PC-9 (cell line): ENCODE results near the gene MACROD1.

Source experiments
- CTCF ChIP-seq: fragments of 200-600 bp; sonication (generic); conservative IDR thresholded peaks from 2 replicates; pipeline ENCODE4 v1.6.1; 2017; ENCODE audit warnings: mixed run types, antibody characterized with exemption, mild to moderate bottlenecking, moderate library complexity
- EZH2 ChIP-seq: fragments of 200-600 bp; sonication (generic); IDR thresholded peaks from 2 replicates; pipeline ENCODE4 v1.8.0; 2017; ENCODE audit warnings: antibody characterized with exemption, low read depth

DNA sequence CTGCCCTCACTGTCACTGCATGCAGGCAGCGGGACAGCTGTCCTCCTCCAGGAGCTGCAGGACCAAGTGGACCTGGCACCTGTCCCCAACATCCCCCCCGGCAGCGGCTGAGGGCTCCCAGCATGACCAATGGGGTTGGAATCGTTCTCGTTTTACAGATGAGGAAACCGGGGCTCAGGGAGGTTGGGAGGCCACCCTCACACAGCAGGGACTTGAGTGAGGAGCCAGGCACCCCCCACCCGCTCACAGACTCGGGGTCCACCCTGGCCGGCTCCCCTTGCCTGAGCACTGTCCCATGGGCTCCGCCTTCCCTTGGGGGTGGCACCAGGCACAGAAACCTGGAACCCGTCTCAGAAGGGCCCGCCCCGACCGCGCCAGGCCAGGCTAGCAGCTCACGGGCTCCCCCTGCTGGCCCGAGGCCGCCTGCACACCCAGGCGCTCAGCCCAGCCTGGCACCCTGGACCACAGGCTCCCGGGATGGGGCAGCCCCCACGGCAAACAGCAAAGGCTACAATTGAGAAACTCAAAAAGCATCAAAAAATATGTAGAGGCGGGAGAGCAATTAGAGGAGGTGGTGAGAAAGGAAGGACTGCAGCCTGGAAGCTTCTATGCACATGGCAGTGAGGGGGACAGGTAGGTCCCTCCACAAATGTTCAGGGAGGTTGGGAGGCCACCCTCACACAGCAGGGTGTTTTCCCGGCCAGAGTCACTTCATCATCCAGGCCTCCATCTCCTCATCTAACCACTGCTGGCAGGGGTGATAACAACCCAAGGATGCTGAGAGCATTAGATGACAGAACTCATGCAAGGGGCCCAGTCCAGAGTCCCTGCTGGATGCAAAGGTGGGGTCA, 12.8 kb downstream of the MACROD1 start:
- peak; percentile 100 for TF ChIP-seq CTCF
- TF ChIP-seq EZH2: no peak
